Measurements from ENCODE around the gene EVA1B.

- TF ChIP-seq CTCF (IDR thresholded peaks at IDR 0.05) (no peak), POLR2A (IDR thresholded peaks at IDR 0.05) (no peak), POLR2AphosphoS5 (IDR thresholded peaks at IDR 0.05) (no peak)
These were observed 27.3 kb upstream of the EVA1B start for GRCh38 chr1:36350659-36351226.

Data from gastroesophageal sphincter (tissue), 3 donors.